ENCODE data around the gene TOM1. TPM values are rescaled to one million over a fixed set of nuclear protein-coding genes. Genes with fewer than 3 reads are reported as not detected.

Gene TOM1
- total RNA-seq, 4 donors from 2014 or later, result 22.3 to 40.3 (median 34.1) TPM

DNA sequence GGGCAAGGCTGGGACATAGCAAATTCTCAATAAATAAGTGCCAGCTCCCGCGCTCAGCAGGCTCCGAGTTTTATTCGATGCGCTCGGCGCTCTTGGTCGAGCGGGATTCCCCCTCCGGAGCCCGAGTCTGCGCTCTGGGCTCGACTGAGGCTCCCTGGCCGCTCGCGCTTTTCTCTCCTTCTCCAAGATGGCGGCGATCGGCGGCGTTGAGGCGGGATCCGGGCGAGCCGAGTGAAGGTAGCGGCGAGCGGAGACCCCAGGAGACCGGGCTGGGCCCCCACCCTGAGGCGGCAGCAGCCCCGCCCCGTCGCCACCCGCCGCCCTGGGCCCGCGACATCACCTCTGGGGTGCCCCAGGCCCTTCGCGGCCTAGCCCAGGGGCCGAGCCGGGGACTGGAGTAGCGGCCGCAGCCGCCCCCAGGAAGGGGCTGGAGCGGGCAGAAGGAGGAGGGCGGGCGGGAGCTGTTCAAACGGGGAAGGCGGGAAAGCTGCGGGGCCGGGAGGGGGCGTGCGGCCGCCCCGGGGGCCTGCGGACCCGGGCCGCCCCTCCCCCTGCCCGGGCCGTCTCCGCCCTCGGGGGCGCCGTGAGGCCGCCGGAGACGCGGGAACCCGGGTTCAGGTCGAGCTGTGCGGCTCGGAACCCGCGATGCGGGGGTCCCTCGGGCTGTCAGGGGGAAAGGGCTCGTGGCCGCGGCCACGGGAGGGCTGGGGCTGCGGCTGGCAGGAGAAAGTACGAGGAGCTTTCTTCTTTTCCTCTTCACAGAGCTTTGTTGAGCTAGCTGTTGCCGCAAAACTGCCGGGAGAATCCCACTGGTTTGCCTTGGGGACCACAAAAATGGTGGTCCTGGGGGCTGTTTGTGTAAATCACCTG, 42.1 kb upstream of the TOM1 start, which contains the start of gene HMGXB4:
TSS of gene HMGXB4 (plus strand) at position 173 of the 870 bp plus-strand sequence. CDS start 4,898 bp downstream, outside the sequence.
- Histone ChIP-seq H3K27ac (peak within 1 kb of the TSS; percentile 80 to 99 (median 92)), H3K36me3 (peaks cover 0 to 5% of the 10 kb centered on the region in 2 donors), H3K4me1 (peaks cover 0 to 28% (median 3%) of the 10 kb centered on the region in 3 donors), H3K4me3 (peak within 1 kb of the TSS; percentile 71 to 73), H3K9me3 (no peaks in the 10 kb centered on the region), H3K27me3 (no peaks in the 10 kb centered on the region)
- TF ChIP-seq CTCF (IDR thresholded peaks at IDR 0.05) (peak in 2 of 4 experiments; percentile 21 to 37), POLR2AphosphoS5 (IDR thresholded peaks at IDR 0.05) (no peak)
- 0% methylated on average over 2 to 13 of the region's 84 CpGs for WGBS, 2 donors (ENCODE audit: low coverage in 1 of 2)
- peak; percentile 96 for ATAC-seq

DNA sequence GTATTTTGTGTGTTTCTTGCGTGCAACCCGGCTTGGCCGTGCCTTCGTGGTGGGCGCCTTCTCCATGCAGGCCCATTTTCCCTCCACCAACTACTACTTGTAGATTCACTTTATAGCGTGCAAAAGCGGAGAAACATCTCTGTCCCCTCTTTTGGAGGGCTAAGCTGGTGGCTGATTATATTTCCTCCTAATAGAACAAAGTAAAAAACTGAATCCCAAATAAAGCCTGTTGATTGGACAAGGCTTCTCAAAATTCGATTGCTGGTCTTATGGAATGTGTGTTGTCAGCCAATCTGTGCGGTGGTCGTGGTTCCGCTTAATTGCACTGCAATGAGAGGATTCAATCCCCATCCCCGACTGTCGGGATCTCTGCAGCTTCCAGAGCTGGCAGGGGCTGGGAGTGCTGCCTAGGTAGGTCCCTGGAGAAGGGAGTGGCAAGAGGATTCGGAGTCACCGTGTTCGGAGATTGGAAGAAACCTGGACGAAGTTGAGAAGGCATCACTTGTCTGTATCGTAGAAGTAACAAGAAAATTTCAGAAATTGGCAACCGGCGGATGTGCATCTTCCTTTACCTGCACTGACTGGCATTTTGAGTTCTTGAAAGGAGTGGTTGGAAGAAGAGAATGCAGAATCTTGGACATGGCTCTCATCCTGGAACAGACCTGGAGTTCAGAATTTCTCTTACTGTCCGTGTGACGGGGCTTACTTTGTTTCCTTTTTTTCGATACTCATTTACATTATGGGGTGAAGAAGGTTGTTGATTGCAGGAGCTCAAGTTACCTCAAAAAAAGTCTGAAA, 41.3 kb upstream of the TOM1 start:
- 20 to 26% methylated on average over 15 to 18 of the region's 23 CpGs for WGBS, 2 donors (ENCODE audit: low coverage in 1 of 2)
- Histone ChIP-seq H3K4me3 (peak overlapping the region; percentile 71 to 73), H3K27me3 (no peaks in the 10 kb centered on the region), H3K4me1 (peaks cover 0 to 28% (median 3%) of the 10 kb centered on the region in 3 donors), H3K36me3 (peaks cover 0 to 14% of the 10 kb centered on the region in 2 donors), H3K27ac (peak overlapping the region in 3 of 4 donors; percentile 88 to 99 (median 97)), H3K9me3 (no peaks in the 10 kb centered on the region)
- ATAC-seq, result no peak
- TF ChIP-seq CTCF (IDR thresholded peaks at IDR 0.05) (no peak), POLR2A (IDR thresholded peaks at IDR 0.05) (no peak), EP300 (IDR thresholded peaks at IDR 0.05) (no peak), POLR2AphosphoS5 (IDR thresholded peaks at IDR 0.05) (no peak)

DNA sequence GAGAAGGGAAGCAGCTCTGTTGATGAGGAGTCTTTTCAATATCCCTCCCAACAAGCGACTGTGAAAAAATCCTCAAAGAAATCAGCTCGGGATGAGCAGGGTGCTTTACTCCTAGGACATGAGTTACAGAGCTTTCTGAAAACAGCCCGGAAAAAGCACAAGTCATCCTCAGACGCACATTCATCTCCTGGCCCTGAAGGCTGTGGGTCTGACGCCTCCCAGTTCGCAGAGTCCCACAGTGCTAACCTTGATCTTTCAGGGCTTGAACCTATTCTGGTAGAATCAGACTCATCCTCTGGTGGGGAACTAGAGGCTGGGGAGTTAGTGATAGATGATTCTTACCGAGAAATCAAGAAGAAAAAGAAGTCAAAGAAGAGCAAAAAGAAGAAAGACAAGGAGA, 34.7 kb upstream of the TOM1 start:
- Histone ChIP-seq H3K27ac (no peak overlapping the region), H3K36me3 (peaks cover 6 to 80% of the 10 kb centered on the region in 2 donors)

DNA sequence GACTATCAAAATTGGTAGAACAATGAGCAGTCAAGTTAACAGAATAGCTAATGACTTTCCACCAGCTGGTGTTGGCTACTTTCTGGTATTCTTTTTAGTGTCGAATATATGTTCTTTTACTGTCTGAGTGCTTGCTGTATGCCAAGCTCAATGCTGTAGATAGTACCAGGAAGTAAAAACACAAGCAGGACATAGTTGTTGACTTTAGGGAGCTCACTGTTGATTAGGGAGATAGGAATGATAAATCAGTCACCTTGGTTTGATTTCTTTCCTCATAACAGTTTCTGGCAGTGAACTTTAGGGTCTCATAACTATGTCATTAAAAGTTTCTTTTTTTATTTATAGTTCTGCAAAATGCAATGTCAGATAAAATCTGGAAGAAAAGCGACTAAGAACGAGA, 33.4 kb upstream of the TOM1 start:
- Histone ChIP-seq H3K27me3 (no peaks in the 10 kb centered on the region), H3K4me3 (no peak overlapping the region), H3K4me1 (no peaks in the 10 kb centered on the region), H3K27ac (no peak overlapping the region), H3K36me3 (peaks cover 6 to 87% of the 10 kb centered on the region in 2 donors), H3K9me3 (no peaks in the 10 kb centered on the region)
- no peak for TF ChIP-seq CTCF (IDR thresholded peaks at IDR 0.05)
- no peak for TF ChIP-seq POLR2A (IDR thresholded peaks at IDR 0.05)
- TF ChIP-seq EP300 (IDR thresholded peaks at IDR 0.05), result no peak
- TF ChIP-seq POLR2AphosphoS5 (IDR thresholded peaks at IDR 0.05), result no peak
- ATAC-seq, result no peak
- 89 to 96% methylated on average over 2 to 3 of the region's 3 CpGs for WGBS, 2 donors (ENCODE audit: low coverage in 1 of 2)

More for the DNA sequence above, 34.7 kb upstream of the TOM1 start:
- Histone ChIP-seq H3K4me1 (peaks cover 0 to 1% (median 0%) of the 10 kb centered on the region in 3 donors), H3K9me3 (no peaks in the 10 kb centered on the region), H3K27me3 (no peaks in the 10 kb centered on the region), H3K4me3 (no peak overlapping the region)
- WGBS, 2 donors (ENCODE audit: low coverage in 1 of 2), result 95 to 100% methylated on average over 1 to 7 of the region's 7 CpGs
- no peak for TF ChIP-seq EP300 (IDR thresholded peaks at IDR 0.05)
- TF ChIP-seq POLR2AphosphoS5 (IDR thresholded peaks at IDR 0.05), result no peak
- no peak for TF ChIP-seq POLR2A (IDR thresholded peaks at IDR 0.05)
- TF ChIP-seq CTCF (IDR thresholded peaks at IDR 0.05), result no peak
- ATAC-seq, result no peak

Measured in gastroesophageal sphincter (tissue), 4 donors.